ENCODE results near the gene PPP1R14B.

The PPP1R14B gene

DNA sequence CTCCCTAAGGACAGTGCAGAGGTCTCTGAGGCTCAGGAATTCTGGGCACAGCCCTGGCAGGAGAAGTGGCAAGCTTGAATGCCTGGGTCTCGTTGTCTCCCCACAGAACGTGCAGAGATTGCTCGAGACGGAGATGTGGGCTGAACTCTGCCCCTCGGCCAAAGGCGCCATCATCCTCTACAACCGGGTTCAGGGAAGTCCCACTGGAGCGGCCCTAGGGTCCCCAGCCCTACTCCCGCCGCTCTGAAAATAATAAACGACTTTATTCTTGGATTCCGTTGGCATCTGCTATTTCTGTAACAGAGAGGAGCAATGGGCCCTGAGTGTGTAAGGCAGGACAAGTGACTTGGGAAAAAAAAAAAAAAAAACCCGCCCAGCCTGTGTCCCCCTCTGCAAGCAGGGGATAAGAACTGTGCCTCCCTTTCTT, 17.0 kb downstream of the PPP1R14B start:
- DNase-seq: no peak

- no peak for DNase-seq
These were observed 17.5 kb downstream of the PPP1R14B start for GRCh38 chr11:64229090-64229743.

DNA sequence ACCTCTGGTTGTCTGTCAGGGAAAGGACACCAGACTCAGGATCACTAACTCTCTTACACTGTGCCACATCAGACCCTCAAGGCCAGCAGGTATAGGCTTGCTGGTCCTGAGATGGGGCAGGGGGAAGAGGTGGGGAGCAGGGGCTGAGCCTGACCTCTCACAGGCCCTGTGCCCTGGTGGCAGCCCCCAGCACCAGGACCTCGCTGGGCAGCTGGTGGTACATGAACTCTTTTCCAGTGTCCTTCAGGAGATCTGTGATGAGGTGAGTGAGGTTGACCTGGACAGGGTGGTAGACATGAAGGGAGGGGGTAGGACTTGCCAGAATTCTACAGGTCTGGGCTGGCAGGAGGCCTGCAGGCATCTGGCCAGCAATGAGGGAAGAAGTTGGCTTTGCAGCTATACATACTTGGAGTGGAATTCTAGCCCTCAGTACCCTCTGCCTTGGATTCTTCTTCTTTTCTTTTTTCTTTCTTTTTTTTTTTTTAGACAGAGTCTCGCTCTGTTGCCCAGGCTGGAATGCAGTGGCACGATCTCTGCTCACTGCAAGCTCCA, 19.3 kb downstream of the PPP1R14B start:
- DNase-seq: no peak

DNA sequence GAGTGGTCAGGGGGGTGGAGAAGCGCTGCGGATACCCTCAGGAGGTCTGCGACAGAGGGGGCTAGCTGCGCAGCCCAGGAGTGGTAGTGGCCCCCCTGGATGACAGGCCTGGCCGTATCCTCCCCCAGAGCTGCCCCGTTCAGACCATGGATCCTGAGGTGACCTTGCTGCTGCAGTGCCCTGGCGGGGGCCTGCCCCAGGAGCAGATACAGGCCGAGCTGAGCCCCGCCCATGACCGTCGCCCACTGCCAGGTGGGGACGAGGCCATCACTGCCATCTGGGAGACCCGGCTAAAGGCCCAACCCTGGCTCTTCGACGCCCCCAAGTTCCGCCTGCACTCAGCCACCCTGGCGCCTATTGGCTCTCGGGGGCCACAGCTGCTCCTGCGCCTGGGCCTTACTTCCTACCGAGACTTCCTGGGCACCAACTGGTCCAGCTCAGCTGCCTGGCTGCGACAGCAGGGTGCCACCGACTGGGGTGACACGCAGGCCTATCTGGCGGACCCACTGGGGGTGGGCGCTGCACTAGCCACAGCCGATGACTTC, 20.2 kb downstream of the PPP1R14B start:
- peak; percentile 39 to 78 for DNase-seq

DNA sequence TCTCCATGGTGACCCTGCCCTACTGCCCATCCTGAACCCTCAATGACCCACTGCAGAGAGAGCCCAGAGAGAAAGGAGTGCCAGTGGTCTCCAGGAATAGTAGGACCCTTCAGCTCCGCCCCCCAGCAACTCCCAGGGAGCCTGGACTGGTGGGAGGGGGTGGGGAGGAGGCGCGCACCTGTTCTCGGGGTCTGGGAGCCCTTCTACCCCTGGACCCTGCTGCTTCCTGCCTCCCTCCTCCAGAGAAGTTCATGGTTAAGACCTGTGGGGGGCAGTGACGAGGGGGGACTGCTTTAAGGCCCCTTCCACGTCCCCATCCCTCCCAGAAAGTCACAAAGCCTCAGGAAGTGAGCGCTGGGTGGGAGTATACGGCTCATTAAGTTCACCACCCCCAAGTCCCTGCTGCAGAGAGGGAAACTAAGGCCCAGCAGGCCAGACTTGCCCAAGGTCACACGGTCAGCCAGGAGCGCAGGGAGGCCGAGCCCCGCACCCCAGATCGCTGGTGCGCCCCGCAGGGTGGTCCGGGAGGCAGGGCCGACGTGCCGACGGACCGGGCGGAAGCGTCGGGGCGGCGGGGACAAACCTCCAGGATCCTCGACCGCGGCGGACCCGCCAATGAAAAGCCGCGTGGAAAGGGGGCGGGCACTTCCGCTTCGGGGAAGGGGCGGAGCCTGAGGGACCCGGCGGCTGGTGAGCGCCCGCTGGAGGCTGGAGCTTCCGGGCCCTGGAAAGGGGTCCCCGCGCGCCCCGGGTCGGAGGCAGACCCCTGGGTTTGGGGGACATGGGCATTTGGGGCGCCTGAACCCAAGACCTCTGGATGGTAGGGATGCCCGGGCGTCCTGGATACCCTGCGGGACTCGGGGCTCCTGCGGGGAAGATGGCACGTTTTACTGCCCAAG, 20.9 kb downstream of the PPP1R14B start, which contains the start of the genes NUDT22 and TRPT1:
TSS of gene NUDT22 (plus strand) at position 667 of the 899 bp plus-strand sequence. CDS start 379 bp downstream, outside the sequence.
TSS of gene TRPT1 (minus strand) at position 579 of the 899 bp plus-strand sequence. CDS start at position 253, 326 bp downstream.
- peak; percentile 88 to 89 for DNase-seq

DNA sequence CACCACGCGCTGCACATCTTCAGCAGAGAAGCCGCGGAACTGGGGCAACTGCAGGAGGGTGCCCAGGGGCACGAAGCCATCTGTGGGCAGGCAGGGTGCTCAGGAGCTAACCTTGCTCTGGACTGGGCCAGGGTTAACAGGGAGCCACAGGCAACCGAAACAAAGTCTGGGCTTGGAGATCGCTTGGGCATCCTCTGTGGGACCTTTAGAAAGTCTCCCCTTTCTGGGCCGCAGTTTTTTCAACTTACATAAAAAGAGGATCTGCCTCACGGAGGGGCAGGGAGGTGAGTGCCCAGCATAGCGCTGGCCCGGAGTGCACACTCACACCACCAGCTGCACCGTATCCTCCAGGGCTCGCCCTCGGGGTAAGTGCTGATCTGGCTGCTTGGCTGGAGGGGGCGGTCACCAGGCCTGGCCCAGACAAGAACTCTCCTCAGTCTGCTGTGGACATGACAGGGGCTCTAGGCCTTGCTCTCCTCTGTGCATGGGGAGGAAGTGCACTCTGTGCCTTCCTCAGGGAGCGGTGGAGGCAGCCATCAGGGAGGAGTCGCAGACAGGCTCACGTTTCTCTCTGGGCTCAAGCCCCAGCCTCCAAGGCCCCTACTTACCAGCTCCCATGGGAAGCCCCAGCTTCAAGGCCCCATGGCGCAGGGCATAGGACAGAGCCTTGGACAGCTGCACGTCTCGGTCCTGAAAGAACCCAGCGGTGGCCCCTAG, 21.7 kb downstream of the PPP1R14B start:
- DNase-seq: no peak

GRCh38 chr11:64224151-64224890, 22.4 kb downstream of the PPP1R14B start:
- DNase-seq: no peak

DNA sequence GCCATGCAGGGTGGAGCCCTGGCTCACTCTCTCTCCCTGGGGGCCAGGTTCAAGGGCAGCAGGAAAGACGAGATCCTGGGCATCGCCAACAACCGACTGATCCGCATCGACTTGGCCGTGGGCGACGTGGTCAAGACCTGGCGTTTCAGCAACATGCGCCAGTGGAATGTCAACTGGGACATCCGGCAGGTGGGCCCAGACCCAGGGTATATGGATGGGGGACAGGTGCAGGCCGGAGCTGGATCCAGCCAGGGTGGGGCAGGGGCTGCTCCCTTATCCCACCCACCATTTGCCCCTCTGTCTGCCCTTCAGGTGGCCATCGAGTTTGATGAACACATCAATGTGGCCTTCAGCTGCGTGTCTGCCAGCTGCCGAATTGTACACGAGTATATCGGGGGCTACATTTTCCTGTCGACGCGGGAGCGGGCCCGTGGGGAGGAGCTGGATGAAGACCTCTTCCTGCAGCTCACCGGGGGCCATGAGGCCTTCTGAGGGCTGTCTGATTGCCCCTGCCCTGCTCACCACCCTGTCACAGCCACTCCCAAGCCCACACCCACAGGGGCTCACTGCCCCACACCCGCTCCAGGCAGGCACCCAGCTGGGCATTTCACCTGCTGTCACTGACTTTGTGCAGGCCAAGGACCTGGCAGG, 23.6 kb downstream of the PPP1R14B start:
- no peak for DNase-seq

- DNase-seq: no peak
These were observed 24.1 kb downstream of the PPP1R14B start for GRCh38 chr11:64222651-64223000.

- DNase-seq: no peak
These were observed 25.9 kb downstream of the PPP1R14B start for GRCh38 chr11:64220798-64221197.

- DNase-seq: no peak
These were observed 26.5 kb downstream of the PPP1R14B start for GRCh38 chr11:64220271-64220670.

DNA sequence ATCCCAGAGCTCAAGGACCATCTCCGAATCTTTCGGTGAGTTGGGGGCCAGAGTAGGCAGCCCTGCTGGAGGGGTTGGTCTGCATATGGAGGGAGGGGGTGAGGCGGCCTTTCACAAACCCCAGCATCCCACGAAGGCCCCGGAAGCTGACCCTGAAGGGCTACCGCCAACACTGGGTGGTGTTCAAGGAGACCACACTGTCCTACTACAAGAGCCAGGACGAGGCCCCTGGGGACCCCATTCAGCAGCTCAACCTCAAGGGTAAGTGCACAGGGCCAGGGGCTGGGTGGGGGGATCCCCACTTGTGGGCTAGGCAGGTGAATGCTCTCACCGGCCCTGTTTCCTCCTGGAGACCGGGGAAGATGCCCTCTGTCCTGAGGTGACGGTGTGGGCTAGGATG, 27.0 kb downstream of the PPP1R14B start:
- DNase-seq: no peak

DNA sequence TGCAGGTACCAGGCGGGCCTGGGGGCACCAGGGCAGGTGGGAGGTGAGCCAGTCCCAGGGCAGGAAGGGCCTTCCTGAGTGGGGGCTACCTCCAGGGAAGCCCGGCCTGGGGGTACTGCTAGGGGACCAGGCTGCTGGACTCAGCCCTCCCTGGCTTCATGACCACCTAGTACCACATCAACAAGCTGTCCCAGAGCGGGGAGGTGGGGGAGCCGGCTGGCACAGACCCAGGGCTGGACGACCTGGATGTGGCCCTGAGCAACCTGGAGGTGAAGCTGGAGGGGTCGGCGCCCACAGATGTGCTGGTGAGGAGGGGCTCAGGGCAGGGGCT, 27.4 kb downstream of the PPP1R14B start:
- DNase-seq: no peak

DNA sequence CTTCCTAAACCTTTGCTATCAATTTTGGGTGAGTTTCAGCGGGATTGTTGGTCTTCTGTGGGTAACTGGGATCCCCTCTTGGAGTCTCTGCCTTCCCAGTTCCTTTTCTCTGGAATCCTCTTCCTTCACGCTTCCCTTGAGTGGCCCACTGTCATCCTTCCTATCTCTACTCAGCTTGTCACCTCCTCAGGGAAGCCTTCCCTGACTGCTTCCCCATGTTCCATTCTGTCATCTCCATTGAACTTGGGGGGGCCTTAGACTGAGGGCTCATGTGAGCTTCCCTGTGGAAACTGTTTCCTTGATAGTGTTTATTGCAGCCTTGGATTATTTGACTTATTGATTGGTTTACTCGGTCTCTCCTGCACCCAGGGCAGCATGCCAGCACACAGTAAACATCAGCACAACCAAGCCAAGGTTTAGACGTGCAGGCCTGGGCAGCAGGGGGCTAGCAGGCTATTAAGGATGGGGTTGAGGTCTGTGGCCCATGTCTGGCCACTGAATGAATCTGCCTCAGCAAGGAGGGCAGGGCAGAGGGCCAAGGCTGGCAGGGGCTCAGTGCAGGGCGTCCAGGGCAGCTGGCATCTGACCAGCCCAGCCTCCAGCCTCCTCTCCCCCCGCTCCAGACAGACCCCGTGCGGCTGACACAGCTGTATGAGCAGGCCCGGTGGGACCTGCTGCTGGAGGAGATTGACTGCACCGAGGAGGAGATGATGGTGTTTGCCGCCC, 28.0 kb downstream of the PPP1R14B start:
- no peak for DNase-seq

GRCh38 chr11:64216879-64217278, 29.9 kb downstream of the PPP1R14B start:
- no peak for DNase-seq

DNA sequence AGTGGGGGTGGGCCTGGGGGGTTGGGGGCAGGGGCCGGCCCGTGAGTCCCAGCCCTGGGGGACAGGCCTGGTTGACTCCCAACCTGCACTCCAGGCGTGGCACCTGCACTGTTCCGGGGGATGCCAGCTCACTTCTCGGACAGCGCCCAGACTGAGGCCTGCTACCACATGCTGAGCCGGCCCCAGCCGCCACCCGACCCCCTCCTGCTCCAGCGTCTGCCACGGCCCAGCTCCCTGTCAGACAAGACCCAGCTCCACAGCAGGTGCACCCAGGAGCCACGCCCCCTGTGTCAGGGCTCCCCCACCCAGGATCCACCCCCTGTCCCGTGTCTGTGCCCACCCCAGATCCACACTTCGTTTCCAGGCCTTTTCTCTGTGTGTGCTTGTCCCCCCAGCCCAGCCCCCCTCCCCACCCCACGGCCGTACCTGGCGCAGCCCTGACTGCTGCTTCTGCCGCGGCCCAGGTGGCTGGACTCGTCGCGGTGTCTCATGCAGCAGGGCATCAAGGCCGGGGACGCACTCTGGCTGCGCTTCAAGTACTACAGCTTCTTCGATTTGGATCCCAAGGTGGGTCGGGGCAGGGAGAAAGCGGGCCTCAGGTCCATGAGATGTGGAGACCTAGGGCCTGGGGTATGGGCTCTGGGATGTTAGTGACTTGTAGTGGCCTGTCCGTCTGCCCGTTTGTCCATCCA, 35.4 kb downstream of the PPP1R14B start:
- DNase-seq: no peak

- DNase-seq: no peak
These were observed 36.3 kb downstream of the PPP1R14B start for GRCh38 chr11:64210301-64211020.

DNA sequence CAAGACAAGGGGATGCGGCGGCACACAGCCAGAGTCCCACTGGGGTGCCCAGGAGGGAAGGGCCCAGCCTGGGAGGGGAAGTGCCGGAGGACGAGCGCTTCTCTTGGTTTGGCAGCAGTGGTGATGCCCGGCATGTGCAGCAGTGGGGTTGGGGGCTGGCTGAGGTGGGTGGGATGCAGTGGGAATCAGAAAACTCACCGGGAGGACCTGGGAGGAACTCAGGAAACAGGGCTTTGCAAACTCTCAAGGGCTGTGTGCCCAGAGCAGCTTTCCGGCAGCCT, 37.2 kb downstream of the PPP1R14B start:
- no peak for DNase-seq

DNA sequence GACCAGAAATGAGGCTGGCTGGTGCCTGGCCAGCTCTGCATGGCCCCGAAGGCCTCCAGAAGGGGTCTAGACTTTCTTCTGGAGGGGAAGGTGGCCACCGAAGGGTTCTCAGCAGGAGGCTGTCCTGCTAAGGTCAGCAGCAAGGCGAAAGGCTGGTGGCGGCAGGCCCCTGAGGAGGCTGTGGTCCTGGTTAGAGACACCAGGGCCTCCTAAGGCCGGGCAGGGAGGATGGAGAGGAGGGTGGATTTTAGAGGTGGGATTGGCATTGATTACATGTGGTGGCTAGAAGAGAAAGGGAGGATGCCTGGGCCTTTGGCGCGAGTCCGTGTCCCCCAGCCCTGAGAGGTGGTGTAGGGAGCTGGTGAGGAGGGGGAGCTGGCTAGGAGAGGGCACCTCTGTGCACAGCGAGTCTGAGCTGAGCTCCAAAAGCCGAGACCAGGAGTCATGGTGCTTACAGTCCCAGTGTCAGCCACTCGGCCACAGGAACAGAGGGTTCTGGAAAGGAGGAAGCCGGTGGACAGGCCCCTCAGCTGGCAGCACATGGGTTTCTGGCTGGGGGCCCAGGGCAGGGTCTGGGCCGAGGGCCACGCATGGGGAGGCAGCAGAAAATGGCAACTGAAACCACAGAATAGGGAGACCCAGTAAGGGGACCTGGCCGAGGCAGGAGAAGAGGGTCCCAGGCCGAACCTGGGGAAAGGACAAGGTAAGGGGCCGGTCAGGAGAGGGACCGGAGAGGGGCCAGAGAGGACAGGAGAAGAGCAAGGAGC, 37.8 kb downstream of the PPP1R14B start:
- DNase-seq: no peak

Data from NCI-H2081 (cell line).